ACHN (cell line): ENCODE data around the gene C1QBP.

Experiments used
- DNase-seq: peaks from one replicate; pipeline ENCODE4 v3.0.0-alpha.2; 2015
- in situ Hi-C: cut with HindIII; loops from 2 replicates; pipeline ENCODE4 v1.10.0; 2017; ENCODE audit warnings: low sequenced_read_pairs, low pct_ligation_motif_present, low pct_unique_long_range_greater_than_20kb

C1QBP gene

DNA sequence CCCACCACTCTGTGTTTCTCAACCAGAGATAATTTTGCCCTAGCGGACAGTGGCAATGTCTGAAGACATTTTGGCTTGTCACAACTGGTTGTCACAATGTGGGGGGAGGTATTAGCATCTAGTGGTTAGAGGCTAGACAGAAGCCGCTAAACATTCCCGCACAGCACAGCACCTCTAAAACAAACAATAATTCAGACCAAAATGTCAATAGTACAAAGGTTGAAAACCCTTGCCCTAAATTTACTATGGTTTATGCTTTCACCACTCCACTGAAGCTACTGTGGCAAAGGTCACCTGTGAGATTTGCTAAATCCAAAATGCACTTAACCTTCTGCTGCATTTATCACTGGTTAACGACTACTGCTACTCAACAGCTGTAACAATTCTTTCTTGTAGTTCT lies 33.6 kb downstream of the C1QBP start:
- DNase-seq: no peak
- in situ Hi-C loops: no loop called here

DNA sequence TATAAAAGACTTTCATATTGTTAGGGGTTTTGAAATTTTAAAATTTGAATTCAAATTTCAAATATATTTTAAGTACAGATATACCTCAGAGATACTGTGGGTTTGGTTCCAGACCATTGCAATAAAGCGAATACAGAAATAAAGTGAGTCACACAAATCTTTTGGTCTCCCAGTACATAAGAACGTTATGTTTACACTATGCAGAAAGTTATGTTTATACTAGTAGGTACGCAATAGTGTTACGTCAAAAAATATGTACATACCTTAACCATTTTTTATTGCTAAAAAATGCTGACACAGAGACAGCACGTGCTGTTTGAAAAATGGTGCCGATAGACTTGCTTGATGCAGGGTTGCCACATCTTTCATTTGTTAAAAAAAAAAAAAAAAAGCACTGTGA lies 39.2 kb downstream of the C1QBP start:
- in situ Hi-C loops: no loop called here
- DNase-seq: no peak

DNA sequence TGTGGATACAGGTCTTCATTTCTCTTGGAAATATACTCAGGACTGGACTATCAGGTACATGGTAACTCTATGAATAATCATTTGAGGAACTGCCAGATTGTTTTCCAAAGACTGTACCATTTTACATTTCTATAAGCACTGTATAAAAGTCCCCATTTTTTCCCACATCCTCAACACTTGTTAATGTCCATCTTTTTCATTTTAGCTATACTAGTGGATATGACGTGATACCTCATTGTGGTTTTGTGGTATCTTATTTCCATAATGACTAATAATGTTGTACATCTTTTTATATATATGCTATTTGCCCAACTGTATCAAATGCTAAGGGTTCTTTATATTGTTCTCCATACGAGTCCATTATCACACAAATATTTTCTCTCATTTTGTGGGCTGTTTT lies 42.3 kb downstream of the C1QBP start:
- in situ Hi-C loops: no loop called here
- DNase-seq: no peak

DNA sequence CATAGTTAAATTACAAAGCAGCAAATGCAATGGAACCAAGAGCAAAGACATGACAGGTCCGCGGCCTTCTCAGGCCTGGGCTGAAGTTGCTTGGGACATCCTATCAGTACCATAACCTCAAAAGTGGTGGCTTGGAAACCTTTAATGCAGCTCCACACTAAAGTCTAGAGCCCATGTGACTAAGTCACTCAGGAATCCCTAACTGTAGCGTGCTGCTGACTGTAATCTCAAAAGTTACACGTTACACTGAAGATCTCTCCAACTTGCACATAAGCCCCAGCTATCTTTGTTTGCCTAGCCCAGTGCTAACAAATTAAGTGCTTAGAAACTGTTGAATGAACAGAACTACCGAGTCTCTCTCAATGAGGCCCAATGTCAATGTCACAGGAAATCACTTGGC lies 47.3 kb downstream of the C1QBP start:
- in situ Hi-C loops: no loop called here
- no peak for DNase-seq
